ENCODE data around the gene YBX2. TPM values are rescaled to one million over a fixed set of nuclear protein-coding genes. Genes with fewer than 3 reads are reported as not detected.

Gene YBX2
- total RNA-seq, 4 donors from 2014 or later, result 0.17 to 8.0 (median 2.4) TPM

DNA sequence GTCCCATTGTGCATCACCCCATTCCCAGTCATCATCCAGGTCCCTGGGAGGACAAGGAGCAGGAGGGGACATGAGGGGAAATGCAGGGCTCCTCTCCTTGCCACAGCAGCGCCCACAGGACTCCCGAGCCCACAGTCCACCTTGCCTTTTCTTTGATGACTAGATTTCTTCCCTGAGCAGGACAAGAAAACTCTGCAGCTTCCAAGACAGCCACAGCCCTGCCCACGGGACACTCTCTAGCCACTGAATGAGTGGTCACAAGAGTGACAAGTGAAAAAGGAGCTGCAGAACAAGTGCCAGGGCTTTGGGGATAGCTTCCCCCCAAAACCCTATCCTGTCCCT lies 30.0 kb upstream of the YBX2 start:
- DNase-seq (ENCODE audit: low spot score in 2 of 2), result no peak
- WGBS, 2 donors, result 85 to 88% methylated on average over 3 of the region's 3 CpGs
- TF ChIP-seq, protein P1, sequence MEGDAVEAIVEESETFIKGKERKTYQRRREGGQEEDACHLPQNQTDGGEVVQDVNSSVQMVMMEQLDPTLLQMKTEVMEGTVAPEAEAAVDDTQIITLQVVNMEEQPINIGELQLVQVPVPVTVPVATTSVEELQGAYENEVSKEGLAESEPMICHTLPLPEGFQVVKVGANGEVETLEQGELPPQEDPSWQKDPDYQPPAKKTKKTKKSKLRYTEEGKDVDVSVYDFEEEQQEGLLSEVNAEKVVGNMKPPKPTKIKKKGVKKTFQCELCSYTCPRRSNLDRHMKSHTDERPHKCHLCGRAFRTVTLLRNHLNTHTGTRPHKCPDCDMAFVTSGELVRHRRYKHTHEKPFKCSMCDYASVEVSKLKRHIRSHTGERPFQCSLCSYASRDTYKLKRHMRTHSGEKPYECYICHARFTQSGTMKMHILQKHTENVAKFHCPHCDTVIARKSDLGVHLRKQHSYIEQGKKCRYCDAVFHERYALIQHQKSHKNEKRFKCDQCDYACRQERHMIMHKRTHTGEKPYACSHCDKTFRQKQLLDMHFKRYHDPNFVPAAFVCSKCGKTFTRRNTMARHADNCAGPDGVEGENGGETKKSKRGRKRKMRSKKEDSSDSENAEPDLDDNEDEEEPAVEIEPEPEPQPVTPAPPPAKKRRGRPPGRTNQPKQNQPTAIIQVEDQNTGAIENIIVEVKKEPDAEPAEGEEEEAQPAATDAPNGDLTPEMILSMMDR (IDR thresholded peaks at IDR 0.05), result no peak
- TF ChIP-seq POLR2A (IDR thresholded peaks at IDR 0.05), result no peak
- H3K4me3 ChIP-seq (ENCODE audit: low read depth, poor library complexity, severe bottlenecking), result no peak overlapping the region
- intact Hi-C loops (cut with DNase I; ENCODE audit: low total_unique reads), result no loop called here

DNA sequence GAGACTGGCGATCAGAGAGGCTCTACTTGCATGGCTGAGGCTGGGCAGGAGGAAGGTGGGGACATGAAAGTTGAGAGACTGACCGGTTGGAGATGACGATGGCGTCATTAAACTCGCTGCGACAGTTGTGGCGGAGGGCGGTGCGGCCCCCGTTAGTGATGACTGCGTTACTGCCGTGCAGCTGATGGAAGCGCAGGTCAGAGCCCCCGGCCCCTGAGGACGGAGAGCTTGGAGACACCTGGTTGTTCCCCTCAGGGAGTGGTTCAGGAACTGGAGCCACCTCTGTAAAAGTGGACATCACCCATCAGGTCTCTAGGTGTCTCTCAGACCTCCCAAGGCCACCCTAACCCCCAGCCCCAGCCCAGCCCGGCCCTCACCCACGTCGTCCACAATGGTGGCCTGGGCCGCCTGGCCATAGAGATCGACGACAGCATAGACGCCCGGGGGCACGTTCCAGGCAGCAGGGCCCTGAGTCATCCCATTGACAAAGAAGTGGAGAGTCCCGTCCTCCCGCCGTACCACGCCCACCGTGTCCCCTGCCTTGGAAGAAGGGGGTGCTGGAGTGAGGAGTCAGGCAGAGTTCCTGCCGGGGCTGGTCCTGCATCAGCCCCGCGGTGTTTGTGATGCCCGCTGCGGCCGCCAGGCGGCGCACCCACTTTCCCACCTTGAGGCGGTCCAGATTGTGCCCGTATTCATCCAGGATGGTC lies 29.4 kb upstream of the YBX2 start:
- peak in 1 of 2 donors; percentile 42 for DNase-seq (ENCODE audit: low spot score in 2 of 2)
- H3K4me3 ChIP-seq (ENCODE audit: low read depth, poor library complexity, severe bottlenecking), result no peak overlapping the region
- no peak for TF ChIP-seq POLR2A (IDR thresholded peaks at IDR 0.05)
- TF ChIP-seq, protein P1 (IDR thresholded peaks at IDR 0.05), result peak in 1 of 3 donors; percentile 56
- intact Hi-C loops (cut with DNase I; ENCODE audit: low total_unique reads), result no loop called here
- 58 to 59% methylated on average over 30 to 39 of the region's 39 CpGs for WGBS, 2 donors

DNA sequence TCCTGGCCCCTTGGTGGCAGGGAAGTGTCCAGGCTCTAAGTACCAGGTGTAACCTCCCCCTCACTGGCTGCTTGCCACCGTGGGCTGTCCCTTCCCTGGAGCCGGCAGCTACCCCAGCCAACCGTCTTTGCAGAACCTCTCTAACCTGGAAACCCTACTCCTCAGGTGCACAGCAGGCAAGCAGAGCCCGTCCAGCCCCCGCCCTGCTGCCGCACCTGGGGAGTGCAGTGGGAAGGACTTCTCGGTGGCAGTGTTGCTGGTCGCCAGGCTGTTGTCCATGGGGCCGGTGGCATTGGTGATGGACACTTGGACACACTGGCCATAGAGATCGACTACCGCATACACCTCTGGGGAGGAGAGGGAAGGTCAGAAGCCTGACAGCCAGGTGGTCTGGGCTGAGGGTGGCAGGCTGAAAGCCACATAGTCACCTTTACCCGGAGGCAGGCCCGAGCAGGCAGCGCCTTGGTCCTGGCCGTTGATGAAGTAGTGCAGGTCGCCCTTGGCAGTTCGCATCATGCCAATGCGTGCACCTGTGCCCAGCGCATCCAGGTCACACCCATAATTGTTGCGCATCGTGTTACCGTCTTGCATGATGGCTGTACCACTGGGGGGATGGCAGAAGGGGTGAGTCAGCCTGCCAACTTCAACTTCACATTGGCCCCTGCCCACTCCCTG lies 28.2 kb upstream of the YBX2 start:
- DNase-seq (ENCODE audit: low spot score in 2 of 2), result no peak
- 76 to 83% methylated on average over 20 to 21 of the region's 22 CpGs for WGBS, 2 donors
- TF ChIP-seq POLR2A (IDR thresholded peaks at IDR 0.05), result no peak
- intact Hi-C loops (cut with DNase I; ENCODE audit: low total_unique reads), result no loop called here
- H3K4me3 ChIP-seq (ENCODE audit: low read depth, poor library complexity, severe bottlenecking), result no peak overlapping the region

DNA sequence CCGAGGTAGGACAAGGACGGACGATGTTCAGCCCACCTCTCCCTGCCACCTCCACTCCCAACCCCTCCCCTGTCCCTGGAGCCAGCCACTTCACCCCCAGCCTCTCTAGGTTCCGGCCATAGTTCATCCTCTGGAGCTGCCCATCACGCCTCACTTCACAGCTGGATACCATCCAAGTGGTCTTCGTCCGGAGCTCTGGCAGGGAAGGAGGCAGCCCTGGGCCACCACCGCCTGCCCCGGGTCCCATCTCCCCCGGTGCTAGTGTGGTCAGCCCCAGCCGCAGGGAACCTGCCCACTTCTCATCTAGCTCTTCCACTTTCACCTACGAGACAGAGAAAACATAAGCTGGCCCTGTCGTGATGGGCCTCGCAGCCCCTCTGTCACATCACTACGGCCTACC lies 27.0 kb upstream of the YBX2 start:
- DNase-seq (ENCODE audit: low spot score in 2 of 2), result no peak
- intact Hi-C loops (cut with DNase I; ENCODE audit: low total_unique reads), result no loop called here
- no peak overlapping the region for H3K4me3 ChIP-seq (ENCODE audit: low read depth, poor library complexity, severe bottlenecking)
- WGBS, 2 donors, result 91 to 94% methylated on average over 15 of the region's 15 CpGs
- TF ChIP-seq POLR2A (IDR thresholded peaks at IDR 0.05), result no peak
- TF ChIP-seq, protein P1 (IDR thresholded peaks at IDR 0.05), result no peak

DNA sequence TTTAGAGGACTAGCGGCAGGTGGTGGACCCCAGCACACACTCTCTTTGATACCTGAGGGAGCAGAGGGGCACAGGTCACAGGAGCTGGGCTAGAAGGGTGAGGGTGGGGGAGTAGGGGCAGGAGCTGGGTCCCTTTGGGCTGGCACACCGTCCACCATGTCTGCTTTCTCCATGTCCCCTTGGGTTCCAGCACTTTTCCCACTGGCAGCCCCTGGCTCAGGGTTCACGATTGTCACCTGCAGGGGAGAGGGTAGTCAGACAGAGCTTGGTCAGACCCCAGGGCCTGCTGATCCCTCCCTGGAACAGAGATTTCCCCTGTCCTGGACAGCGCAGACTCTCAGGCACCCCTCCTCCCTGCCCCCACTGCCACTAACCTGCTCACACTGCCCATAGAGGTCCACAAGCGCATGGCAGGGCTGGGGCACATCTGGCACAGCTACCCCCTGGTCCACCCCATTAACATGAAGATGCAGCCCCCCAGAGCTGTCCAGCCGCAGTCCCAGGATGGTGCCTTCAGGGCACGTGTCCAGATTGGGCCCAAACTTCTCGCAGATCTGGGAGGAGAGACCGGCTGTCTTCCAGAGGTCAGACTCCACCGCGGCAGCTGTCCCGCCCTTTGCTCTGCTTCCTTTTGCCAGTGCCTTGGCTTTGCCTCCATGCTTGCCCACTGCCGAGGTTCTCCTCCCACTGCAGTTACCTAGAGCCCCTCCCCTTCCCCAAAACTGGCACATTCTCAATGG lies 23.9 kb upstream of the YBX2 start:
- 89 to 95% methylated on average over 13 of the region's 13 CpGs for WGBS, 2 donors
- intact Hi-C loops (cut with DNase I; ENCODE audit: low total_unique reads), result no loop called here
- no peak for DNase-seq (ENCODE audit: low spot score in 2 of 2)
- no peak overlapping the region for H3K4me3 ChIP-seq (ENCODE audit: low read depth, poor library complexity, severe bottlenecking)
- no peak for TF ChIP-seq POLR2A (IDR thresholded peaks at IDR 0.05)
- TF ChIP-seq, protein P1 (IDR thresholded peaks at IDR 0.05), result no peak

DNA sequence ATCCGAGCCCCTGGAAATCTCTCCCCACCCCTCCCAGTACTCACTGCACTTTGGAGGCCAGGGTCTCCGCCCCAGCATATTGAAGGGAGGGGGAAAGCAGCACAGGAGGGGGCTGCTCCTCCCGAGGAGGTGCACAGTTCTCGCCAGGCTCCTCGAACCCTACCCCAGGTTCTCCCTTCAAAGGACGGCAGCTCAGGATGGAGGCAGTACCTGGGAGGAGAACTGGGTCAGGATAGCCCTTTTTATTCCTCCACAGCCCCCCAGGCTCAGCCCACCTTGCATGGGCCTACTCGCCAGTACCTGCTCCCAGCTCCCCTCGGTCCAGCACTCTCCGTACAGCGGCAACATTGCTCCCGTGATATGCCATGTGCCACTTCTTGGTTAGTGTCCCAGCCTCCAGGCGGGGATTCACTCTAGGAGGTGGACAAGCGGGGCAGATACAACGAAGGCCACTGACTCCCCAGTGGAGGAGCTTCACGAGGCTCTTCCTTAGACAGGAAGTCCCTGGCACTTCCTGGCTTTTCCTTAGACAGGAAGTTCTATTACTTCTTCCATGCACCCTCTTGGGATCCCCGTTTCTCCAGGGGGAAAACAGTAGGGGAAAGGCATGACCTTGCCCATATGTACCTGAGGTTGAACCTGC lies 22.8 kb upstream of the YBX2 start:
- intact Hi-C loops (cut with DNase I; ENCODE audit: low total_unique reads), result no loop called here
- no peak overlapping the region for H3K4me3 ChIP-seq (ENCODE audit: low read depth, poor library complexity, severe bottlenecking)
- WGBS, 2 donors, result 85% methylated on average over 16 of the region's 16 CpGs
- DNase-seq (ENCODE audit: low spot score in 2 of 2), result no peak
- TF ChIP-seq, protein P1 (IDR thresholded peaks at IDR 0.05), result no peak
- no peak for TF ChIP-seq POLR2A (IDR thresholded peaks at IDR 0.05)
